GM18519 (cell line): Measurements from ENCODE around the gene ZBTB18.
"Not testable (repeated sequence)": the region's sequence is repeated elsewhere in the genome, so short reads cannot be mapped to it uniquely, and the experiment has no call there.

Source experiments
- ATAC-seq: cut with Tn5 transposase; IDR thresholded peaks from one replicate; pipeline ENCODE4 v1.9.1; 2021; ENCODE audit warnings: mild to moderate bottlenecking, moderate library complexity; ENCODE audit not compliant: unreplicated experiment, low FRiP score

Gene ZBTB18

DNA sequence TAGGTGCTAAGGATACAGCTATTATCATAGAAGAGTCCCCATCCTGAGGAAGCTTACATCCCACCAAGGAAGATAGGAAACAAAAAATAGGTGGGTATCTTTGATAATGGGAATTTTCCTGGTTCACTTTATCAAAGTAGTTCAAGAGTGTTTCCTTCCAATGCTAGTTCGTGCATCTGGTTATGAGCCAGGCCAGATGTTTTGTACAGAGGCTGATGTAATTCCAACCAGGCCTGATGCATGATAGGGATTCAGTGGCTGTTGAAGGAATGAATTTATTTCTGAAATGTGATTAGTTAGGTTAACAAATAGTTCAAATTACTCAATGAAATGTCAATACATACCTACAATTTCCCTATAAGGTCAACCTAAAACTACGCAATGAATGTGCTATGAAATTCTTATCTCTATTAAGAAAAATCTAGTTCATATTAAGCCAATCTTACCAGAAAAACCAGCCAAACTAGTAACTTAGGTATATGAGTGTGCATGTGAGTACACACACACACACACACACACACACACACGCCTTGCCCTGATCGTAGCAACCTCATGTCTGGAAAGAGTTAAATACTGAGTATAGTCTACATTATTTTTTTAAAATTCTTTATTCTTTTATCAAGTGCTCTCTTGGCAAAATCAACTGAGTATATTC is 9.5 kb upstream of the ZBTB18 start:
- no peak for ATAC-seq

DNA sequence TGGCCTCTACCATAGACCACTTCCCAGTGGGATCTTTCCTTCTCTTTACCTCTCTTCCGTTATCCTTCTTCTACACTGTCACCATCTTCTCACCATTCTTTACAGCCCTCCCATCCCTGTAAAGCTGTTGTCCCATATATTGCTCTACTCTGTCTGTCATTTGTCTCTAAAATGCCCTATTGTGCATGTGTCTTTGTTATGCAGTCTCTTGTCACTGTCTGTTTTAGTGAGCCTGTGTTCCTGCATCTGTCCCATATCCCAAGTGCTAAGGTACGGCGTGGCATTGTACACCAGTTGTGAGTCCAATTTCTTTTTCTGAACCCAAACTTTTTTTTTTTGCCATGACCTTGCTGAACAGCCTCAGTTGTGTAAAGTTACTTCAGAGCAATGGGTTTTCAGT is 8.8 kb upstream of the ZBTB18 start:
- ATAC-seq, result no peak

DNA sequence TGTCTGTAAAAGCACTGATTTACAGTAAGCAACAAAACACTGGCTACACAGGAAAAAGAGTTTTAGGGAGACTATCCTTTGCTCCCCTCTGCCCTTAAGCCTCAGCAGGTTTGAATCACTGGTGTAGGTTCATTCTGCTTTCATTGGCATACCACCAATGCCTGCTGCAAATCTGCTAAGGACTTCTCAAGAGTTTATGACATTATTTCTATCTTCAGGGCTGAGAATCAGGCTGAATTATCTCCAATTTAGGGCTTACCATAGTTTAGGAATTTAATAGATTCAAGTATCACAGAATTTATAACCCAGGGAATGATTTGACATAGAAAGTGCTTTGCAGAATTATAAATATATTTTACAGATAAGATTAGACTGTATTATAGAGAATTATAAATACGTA is 6.7 kb upstream of the ZBTB18 start:
- ATAC-seq, result no peak

DNA sequence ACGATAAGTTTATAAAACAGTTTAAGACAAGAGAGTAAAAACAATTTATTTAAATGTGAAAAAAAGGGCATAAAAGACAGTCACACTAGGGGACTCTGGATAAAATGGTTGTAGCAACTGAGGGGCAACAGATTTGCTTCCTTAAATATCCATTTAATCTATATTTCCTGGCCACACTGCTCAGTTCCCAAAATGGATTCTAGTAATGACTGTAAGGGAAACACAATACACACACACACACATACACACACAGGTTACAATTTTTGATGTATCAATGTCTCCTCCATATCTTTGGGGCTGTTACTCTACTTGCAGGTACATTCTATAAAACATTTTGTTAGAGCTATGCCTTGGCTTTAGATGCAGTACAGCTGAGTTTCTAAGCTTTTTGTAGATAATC is 4.8 kb upstream of the ZBTB18 start:
- not testable (repeated sequence) for ATAC-seq

DNA sequence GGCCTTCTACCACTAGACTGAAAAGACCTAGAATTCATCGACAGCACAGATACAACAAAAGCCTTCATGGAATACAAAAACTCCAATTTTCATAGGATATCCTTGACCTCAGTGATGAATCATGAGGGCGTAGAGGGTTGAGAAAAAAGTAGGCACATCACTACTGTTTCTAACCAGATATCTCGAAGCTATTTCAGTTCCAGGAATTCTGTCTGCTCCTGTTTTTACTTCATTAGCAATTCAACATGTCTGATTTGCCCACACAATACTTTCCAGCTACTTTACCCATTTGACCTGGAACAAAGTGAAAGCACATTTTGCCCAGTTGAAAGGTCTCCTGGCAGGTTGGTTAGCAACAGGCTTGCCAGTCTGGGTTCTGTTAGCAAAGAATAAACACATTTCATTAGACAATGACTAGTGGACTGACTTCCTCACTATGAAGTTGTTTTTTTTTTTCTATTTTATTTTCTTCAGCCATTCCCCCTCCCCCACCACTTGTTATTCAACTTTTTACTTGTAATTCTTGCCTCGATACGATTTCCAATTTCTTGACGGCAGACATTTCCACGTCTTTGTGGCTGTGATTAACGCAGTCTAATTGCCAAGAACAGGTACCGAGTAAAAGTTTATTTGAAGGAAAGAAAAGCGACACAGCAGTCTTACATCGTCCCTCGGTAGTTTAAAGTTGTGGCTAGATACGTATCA is 4.0 kb upstream of the ZBTB18 start:
- ATAC-seq, result no peak

DNA sequence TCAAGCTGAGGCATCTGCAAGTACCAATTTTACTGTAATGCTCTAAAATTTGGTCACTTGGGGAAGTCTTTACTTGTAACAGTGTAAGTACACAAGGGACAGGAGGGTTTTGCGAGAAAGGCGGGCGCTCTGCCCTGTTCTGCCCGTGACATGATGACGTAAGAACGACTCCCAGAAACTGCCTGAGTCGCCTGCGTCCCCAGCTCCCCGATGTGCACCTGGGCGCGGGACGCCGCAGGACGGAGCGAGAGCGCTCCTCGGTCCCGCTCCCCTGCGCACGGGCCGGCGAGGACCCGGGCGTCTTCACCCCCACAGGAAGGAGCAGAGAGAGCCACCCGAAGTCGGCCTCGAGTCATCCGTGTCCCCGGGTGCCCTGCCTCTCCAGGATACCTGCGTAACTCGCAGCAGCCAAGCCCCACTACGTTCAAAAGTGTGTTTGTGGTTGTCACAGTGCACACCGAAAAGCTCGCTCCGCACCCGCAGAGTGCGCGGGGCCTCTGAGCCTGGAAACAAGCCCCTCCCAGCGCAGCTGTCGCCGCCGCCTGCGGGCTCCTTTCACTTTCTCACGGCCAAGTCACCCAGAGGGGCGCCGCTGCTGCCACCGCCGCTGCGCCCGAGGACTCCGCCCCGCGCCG is 3.3 kb upstream of the ZBTB18 start:
- peak; percentile 63 for ATAC-seq

DNA sequence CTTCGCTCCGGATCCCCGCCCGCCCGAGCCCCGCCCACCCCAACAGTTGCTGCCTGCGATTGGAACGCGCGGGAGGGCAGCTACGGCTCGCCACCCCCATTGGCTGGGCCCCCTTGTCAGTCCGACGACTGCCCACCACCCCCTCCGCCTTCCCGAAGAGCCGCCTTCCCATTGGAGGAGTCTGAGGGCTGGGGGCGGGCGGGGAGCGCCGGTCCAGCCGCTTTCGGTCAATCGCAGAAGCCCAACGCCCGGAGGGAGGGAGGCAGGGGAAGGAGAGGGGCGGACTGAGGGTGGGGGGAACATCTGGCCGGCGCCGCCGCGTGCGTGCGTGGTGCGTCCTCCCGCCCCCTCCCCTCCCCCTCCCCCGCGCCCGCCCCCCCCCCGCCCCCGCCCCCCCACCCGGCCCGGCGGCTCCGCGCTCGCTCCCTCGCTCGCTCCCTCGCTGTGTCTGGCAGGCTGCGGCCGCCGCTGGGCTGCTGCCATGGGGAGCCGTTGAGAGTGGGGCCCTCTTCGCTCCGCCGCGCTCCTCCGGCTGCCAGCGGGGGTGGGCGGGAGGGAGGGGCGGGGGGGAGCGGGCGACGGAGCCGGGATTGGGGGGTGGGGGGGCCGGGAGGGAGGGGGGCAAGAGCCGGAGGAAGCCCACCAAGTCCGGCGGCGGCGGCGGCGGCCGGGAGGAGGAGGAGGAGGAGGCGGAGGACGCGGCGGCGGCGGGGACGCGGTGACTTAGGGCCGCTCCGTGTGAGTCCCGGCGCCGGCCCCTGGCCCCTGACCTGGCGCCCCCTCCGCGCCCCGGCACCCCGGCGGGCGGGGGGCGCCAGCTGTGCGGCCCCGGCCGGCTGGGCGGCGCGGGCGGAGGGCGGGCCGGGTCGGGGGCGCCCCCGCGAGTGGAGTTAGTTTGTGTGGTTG is 2.6 kb upstream of the ZBTB18 start:
- ATAC-seq, result peak; percentile 41

DNA sequence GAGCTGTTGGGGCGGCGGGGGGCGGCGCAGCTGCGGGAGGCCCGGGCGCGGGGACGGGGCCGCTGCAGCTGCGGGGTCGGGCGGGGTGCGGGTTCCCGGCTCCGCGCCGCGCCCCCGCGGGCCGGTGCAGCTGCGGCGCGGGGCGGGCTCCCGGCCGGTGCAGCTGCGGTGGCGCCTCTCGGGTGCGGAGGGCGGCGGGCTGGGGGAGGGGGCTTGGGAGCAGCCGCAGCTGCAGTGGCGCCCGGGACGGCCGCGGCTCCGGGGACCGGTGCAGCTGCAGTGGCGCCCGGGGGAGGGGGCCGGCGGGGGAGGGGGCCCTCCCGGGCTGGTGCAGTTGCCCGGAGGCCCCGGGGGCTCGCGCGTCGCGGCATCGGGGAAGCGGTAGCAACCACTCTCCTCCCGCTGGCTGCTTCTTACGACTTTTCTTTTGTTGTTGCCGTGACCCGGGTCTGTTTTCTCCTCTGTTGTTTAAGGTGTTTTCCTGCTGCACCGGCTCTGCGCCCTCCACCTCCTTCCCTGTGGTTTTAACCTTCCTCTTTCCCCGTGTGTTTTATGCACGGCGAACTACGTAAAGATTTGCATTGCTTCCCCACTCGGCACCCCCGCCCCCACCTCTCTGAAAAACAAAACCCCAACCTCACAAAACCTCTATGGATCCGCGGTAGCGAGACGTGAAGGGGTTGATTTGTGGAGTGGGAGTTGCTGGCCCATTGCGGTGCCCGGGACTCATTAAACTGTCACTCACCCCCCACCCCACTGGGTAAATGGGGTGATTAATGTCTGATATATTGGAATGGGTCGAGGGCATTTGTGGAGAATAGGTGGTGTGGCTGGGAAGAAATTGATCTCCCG is 1.7 kb upstream of the ZBTB18 start:
- no peak for ATAC-seq

DNA sequence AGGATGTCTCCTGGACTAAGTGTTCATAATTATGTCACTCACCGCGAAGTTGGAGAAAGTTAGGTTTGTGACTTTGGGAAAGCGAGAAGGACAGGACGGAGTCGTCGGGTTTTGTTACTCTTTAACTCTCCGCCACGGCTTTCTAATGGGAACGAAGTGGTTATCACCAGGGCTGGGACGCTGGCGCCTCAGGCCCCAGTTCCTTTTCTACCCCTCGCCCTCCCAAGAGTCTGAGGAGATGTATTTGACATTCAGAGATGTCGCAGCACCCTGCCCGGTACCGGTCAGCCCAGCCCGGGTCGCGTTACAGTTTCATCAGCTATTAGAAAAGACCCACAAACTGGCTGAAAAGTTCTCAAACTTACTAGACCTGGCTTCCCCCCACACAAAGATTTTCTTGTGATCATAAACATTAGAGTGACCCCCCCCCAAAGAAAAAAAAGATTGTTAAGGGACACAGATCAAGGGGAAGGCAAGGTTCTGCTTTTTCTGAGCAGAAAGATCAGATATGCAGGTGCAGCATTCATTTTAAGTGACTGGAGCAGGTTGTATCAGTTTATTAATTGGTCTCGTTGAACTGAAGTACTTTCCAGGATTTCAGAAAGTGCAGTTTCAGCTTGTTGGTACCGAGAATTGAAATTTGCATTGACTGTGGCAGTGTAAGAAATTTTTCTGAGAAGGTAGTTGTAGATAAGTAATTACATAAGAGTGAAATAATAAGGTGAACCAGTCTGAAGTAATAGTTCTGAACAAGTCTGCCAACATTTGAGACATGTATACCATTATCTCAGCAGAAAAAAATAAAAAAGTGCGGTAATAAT is 859 bp upstream of the ZBTB18 start:
- no peak for ATAC-seq

DNA sequence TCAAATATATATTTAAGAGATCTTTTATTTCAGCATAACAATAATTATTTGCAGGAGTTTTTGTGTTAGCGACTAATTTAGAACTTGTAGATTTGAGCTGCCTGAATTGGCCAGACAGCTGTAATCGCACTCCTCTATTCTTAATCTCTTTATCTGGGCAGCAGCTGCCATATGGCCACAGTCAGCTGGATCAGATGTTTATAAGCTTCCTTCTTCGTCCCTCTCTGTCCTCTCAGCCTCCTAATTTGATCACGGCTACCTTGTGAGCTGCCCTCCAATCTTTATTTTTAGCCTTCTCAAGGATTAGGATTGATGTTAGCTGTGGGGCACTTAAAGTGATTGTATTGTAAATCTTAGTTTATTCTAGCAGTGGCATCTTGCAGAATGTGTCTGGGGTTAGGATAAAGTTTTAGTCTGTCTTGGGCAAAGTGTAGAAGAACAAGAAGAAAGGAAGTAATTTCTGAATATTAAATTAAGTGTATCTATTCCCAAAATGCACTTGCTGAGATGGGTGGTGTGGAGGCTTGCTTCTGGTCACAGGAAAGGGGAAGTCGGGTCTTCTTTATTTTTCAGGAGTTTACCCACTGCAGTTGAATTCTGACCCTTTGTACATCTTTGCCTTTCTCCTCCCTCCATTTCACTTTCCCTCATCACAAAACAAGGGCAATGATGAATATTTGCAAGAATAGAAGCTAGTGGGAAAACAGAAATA is 1.1 kb downstream of the ZBTB18 start:
- no peak for ATAC-seq

DNA sequence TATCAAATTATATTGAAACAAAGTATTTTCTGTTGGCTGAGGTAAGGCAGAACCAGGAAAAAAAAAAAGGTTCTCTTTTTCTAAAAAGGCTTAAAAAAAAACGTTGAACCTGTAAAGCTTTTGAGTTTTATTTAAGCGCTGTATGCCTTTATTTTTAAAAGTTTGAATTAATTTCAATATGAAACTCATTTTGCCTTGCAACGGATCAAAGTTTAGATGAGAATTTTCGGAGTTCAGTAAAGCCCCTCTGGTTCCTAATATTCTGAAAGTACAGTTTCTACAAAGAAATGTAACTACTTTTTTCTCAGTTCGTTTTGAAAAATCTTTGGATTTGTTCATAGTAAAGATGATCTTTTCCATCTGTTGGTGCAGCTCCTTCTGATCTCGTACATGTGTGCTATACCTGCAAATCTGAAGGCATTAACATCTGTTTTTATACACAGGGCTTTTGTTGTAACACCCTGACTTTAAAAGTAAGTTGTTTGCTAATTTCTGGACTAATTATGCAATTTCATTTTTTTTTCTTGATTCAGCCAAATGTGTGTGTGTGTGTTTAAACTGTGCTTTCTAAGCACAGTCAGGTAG is 1.7 kb downstream of the ZBTB18 start:
- ATAC-seq, result no peak

DNA sequence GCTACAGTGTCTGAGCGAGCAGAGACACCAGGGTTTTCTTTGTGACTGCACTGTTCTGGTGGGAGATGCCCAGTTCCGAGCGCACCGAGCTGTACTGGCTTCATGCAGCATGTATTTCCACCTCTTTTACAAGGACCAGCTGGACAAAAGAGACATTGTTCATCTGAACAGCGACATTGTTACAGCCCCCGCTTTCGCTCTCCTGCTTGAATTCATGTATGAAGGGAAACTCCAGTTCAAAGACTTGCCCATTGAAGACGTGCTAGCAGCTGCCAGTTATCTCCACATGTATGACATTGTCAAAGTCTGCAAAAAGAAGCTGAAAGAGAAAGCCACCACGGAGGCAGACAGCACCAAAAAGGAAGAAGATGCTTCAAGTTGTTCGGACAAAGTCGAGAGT is 2.7 kb downstream of the ZBTB18 start:
- ATAC-seq, result no peak

DNA sequence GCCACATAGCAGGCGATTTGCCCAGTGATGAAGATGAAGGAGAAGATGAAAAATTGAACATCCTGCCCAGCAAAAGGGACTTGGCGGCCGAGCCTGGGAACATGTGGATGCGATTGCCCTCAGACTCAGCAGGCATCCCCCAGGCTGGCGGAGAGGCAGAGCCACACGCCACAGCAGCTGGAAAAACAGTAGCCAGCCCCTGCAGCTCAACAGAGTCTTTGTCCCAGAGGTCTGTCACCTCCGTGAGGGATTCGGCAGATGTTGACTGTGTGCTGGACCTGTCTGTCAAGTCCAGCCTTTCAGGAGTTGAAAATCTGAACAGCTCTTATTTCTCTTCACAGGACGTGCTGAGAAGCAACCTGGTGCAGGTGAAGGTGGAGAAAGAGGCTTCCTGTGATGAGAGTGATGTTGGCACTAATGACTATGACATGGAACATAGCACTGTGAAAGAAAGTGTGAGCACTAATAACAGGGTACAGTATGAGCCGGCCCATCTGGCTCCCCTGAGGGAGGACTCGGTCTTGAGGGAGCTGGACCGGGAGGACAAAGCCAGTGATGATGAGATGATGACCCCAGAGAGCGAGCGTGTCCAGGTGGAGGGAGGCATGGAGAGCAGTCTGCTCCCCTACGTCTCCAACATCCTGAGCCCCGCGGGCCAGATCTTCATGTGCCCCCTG is 3.3 kb downstream of the ZBTB18 start:
- ATAC-seq, result no peak

DNA sequence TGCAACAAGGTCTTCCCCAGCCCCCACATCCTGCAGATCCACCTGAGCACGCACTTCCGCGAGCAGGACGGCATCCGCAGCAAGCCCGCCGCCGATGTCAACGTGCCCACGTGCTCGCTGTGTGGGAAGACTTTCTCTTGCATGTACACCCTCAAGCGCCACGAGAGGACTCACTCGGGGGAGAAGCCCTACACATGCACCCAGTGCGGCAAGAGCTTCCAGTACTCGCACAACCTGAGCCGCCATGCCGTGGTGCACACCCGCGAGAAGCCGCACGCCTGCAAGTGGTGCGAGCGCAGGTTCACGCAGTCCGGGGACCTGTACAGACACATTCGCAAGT is 3.8 kb downstream of the ZBTB18 start:
- no peak for ATAC-seq

DNA sequence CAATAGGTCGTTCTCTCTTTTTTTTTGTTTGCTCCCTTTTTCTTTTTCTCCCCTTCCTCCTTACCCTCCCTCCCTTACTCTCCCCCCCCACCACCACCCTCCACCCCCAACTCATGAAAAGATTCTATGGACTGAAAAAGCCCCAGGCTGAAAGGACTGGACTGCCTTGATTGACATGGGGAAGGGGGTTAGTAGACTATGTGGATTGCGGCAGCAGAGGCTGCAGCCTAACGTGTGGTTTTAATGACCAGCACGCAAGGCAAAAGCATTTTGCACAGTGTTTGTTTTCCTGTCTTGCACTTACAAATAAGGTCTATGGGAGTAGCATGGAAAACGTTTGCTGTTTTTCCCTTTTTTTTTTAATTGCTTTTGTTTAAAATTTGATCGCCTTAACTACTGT is 5.5 kb downstream of the ZBTB18 start:
- no peak for ATAC-seq

DNA sequence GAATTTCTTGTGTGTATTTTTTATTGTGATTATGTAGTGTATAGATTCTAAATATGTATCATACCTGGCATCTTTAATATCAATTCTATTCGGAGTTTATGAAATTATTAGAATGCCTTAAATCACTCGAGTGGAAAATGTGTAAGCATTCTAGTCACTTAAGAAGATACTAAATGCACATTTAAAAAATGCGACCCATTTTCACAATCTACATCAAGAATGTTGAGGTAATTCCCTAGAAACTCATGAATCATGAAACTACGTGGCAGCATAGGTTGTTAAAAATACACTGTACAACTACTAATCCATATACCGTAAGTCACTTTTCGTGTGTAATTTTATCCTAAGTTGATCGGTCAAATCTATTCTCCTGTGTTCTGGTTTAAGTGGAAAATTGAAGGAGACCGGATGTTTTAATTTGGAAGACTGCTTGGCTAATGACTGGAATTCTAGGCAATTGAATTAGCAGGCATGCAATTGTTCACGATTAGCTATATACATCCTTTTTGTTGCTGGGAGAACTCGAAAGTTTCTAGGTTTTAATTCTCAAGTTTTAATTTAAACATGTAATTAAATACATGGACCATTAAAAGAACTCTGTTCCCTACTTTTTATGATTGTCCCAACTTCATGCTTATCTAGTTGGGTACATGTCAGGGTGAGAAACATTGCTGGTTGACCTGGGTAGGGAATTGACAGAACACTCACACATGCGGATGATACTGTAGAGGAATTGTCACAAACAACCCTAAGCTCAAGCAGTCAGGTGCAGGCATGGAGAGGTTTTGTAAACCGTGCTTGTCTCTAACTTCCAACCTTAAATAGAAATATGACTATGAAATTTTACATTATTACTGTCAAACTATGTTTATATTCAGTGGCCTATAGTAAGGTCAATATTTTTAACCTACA is 6.6 kb downstream of the ZBTB18 start:
- no peak for ATAC-seq

DNA sequence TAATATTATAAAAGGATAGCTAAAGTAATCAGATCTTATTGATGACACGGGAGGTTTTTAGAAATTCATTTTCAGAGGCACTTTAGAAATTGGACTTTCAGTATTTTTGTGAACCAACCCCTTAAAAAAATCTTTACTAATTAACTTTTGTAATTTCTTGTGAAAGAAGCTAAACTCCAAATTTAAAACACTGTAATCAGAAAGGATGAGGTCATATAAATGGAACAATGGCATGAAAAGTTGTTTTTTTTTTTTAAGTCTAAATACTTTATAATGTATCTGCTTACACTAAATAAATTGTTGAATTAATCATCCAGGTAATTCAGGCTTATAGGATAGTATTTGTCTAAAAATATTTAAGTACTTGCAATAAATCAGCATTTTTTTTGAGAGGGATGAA is 9.0 kb downstream of the ZBTB18 start:
- ATAC-seq, result no peak
